Measurements from ENCODE around the gene CDIPT. TPM values are rescaled to one million over a fixed set of nuclear protein-coding genes. Genes with fewer than 3 reads are reported as not detected.

The CDIPT gene
- total RNA-seq, 1 experiment from 2014 or later: 90.0 TPM

GRCh38 chr16:29811896-29812665, 50.9 kb downstream of the CDIPT start, which contains the start of gene PRRT2:
PRRT2 (plus strand) TSS chr16:29812193; CDS start chr16:29813055, 862 bp downstream.
- no peak for DNase-seq (ENCODE audit: low spot score)

GRCh38 chr16:29811170-29811895, 51.7 kb downstream of the CDIPT start:
- peak; percentile 93 for DNase-seq (ENCODE audit: low spot score)

GRCh38 chr16:29810699-29811169, 52.3 kb downstream of the CDIPT start:
- no peak for DNase-seq (ENCODE audit: low spot score)

- no peak for DNase-seq (ENCODE audit: low spot score)
Observed at GRCh38 chr16:29809850-29810698, 53.0 kb downstream of the CDIPT start.

GRCh38 chr16:29809031-29809747, 53.8 kb downstream of the CDIPT start:
- DNase-seq (ENCODE audit: low spot score): no peak

Small RNA genes within 50 kb of the gene (small RNA-seq; reads per million reads assigned to genes)
- gene AC009133.6: not detected
- gene AC120114.4: not detected

Other genes starting within 250 kb of the CDIPT start
- gene SPN, start 200.0 kb downstream of the CDIPT start, total RNA-seq (2014; rRNA removed; shearing (Covaris generic)): 0.10 and 0.23 TPM in 2 replicates
- 35.2 and 42.5 TPM in 2 replicates for gene QPRT, start 184.0 kb downstream of the CDIPT start, total RNA-seq (2014; rRNA removed; shearing (Covaris generic))
- gene C16orf54, start 117.2 kb downstream of the CDIPT start, total RNA-seq (2014; rRNA removed; shearing (Covaris generic)): 0.05 and 0.36 TPM in 2 replicates
- gene ZG16, start 85.0 kb downstream of the CDIPT start, total RNA-seq (2014; rRNA removed; shearing (Covaris generic)): 0.23 TPM in 1 of 2 replicates, not detected in the other
- 127 and 134 TPM in 2 replicates for gene KIF22, start 72.5 kb downstream of the CDIPT start, total RNA-seq (2014; rRNA removed; shearing (Covaris generic))
- gene MAZ, start 56.7 kb downstream of the CDIPT start, total RNA-seq (2014; rRNA removed; shearing (Covaris generic)): 795 and 814 TPM in 2 replicates
- gene PRRT2, start 51.0 kb downstream of the CDIPT start, total RNA-seq (2014; rRNA removed; shearing (Covaris generic)): 0.23 TPM in 1 of 2 replicates, not detected in the other
- gene PAGR1, start 47.1 kb downstream of the CDIPT start, total RNA-seq (2014; rRNA removed; shearing (Covaris generic)): 57.4 and 65.1 TPM in 2 replicates
- gene MVP, start 42.8 kb downstream of the CDIPT start, total RNA-seq (2014; rRNA removed; shearing (Covaris generic)): 157 and 185 TPM in 2 replicates
- gene SEZ6L2, start 36.3 kb upstream of the CDIPT start, total RNA-seq (2014; rRNA removed; shearing (Covaris generic)): 12.3 and 17.8 TPM in 2 replicates
- 19.5 and 24.0 TPM in 2 replicates for gene ASPHD1, start 37.3 kb upstream of the CDIPT start, total RNA-seq (2014; rRNA removed; shearing (Covaris generic))
- gene KCTD13, start 63.0 kb upstream of the CDIPT start, total RNA-seq (2014; rRNA removed; shearing (Covaris generic)): 20.4 and 25.9 TPM in 2 replicates
- gene TMEM219, start 98.9 kb upstream of the CDIPT start, total RNA-seq (2014; rRNA removed; shearing (Covaris generic)): 103 and 110 TPM in 2 replicates
- gene TAOK2, start 110.6 kb upstream of the CDIPT start, total RNA-seq (2014; rRNA removed; shearing (Covaris generic)): 56.5 and 56.8 TPM in 2 replicates
- 21.1 and 23.2 TPM in 2 replicates for gene HIRIP3, start 132.4 kb upstream of the CDIPT start, total RNA-seq (2014; rRNA removed; shearing (Covaris generic))
- 72.2 and 79.2 TPM in 2 replicates for gene INO80E, start 133.0 kb upstream of the CDIPT start, total RNA-seq (2014; rRNA removed; shearing (Covaris generic))
- gene DOC2A, start 147.8 kb upstream of the CDIPT start, total RNA-seq (2014; rRNA removed; shearing (Covaris generic)): 0.89 TPM in 1 of 2 replicates, not detected in the other
- not detected in 2 replicates for gene C16orf92, start 160.0 kb upstream of the CDIPT start, total RNA-seq (2014; rRNA removed; shearing (Covaris generic))
- 0.79 TPM in 1 of 2 replicates, not detected in the other for gene TLCD3B, start 168.0 kb upstream of the CDIPT start, total RNA-seq (2014; rRNA removed; shearing (Covaris generic))
- 1,983 and 2,051 TPM in 2 replicates for gene ALDOA, start 202.5 kb upstream of the CDIPT start, total RNA-seq (2014; rRNA removed; shearing (Covaris generic))
- 215 and 226 TPM in 2 replicates for gene PPP4C, start 212.8 kb upstream of the CDIPT start, total RNA-seq (2014; rRNA removed; shearing (Covaris generic))
- gene TBX6, start 228.7 kb upstream of the CDIPT start, total RNA-seq (2014; rRNA removed; shearing (Covaris generic)): 2.5 and 3.5 TPM in 2 replicates
- gene YPEL3, start 233.0 kb upstream of the CDIPT start, total RNA-seq (2014; rRNA removed; shearing (Covaris generic)): 14.3 and 16.2 TPM in 2 replicates

All from HT-29 (cell line).